H1 (cell line): Measurements from ENCODE around the gene DOCK11. TPM values are rescaled to one million over a fixed set of nuclear protein-coding genes. Genes with fewer than 3 reads are reported as not detected.

Source experiments
- JUND ChIP-seq: IDR thresholded peaks from 2 replicates; pipeline ENCODE4 v1.6.1; 2011; ENCODE audit warnings: mild to moderate bottlenecking, improper control_type of control experiment, low read length
- RFX5 ChIP-seq: IDR thresholded peaks from 2 replicates; pipeline ENCODE4 v1.6.1; 2011; ENCODE audit warnings: low read depth, low read length, improper control_type of control experiment, borderline replicate concordance
- RNF2 ChIP-seq: fragments of 200-900, 300-1000 bp; sonication (generic); IDR thresholded peaks from 2 replicates; pipeline ENCODE4 v1.7.1; 2016; ENCODE audit warnings: borderline replicate concordance, low read depth, mild to moderate bottlenecking, antibody characterized with exemption, low read length; ENCODE audit not compliant: poor library complexity, severe bottlenecking; ENCODE audit errors: missing control alignments
- polyA plus RNA-seq, 7 experiments: library from polyadenylated mRNA; depleted of rRNA in 3 of 7; stranded (reverse) in 5 of 7; unstranded in 2 of 7; fragments of >200 nt in 5 of 7; fragments of 200-250 nt in 2 of 7; gene quantifications; 1 replicate in 5 of 7; 2 replicates in 1 of 7; 4 replicates in 1 of 7; pipeline versions ENCODE4 v1.2.1 to v1.2.3, GENCODE V29; 2011 to 2013; ENCODE audit warnings: missing spikeins in 2 of 7, mixed read lengths in 2 of 7
- total RNA-seq: library from RNA; stranded (reverse); fragmentation: NEBNext Ultra II Directional; extraction: Animal tissue kit (Norgen Biotek cat#: 25700); gene quantifications from 2 replicates; pipeline ENCODE4 v1.2.1, GENCODE V29; 2021

DOCK11 gene
- total and polyA plus RNA-seq, 2 of the 8 experiments (the other 6 are each of a cell fraction or from before 2014, with no cell fraction given), result 4.9 to 12.0 TPM

GRCh38 chrX:118596390-118596789, 100.8 kb downstream of the DOCK11 start (continued):
- no peak for TF ChIP-seq RNF2
- TF ChIP-seq RFX5, result no peak
- no peak for TF ChIP-seq JUND
